ENCODE data around the gene SCFD2. TPM values are rescaled to one million over a fixed set of nuclear protein-coding genes. Genes with fewer than 3 reads are reported as not detected.

Gene SCFD2
- total RNA-seq, 1 donor from 2014 or later, result 11.9 TPM

DNA sequence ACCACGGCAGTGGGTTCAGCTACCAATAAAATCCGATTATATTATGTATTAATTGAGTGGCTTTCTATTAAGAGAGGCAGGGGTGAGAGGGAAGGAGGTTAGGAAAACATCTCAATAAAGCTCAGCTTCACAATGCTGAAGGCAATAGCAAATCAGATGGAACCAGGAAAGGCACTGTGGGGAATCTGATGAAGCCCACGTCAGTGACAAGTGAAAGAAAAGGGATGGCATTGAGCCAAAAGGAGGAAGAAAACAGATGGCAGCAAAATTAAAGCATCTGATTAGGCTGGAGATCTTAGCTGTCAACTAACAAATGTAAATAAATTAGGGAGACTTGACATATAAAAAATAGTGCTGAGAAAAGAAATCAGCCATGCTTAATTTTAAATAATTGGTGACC lies 322.8 kb downstream of the SCFD2 start:
- FAIRE-seq, result no peak
- no peak overlapping the region for H3K4me3 Mint-ChIP-seq (ENCODE audit: unreplicated experiment)
- no peak for TF ChIP-seq EZH2 (IDR thresholded peaks at IDR 0.05; ENCODE audit: insufficient read depth, low read length)
- TF ChIP-seq, protein P1, sequence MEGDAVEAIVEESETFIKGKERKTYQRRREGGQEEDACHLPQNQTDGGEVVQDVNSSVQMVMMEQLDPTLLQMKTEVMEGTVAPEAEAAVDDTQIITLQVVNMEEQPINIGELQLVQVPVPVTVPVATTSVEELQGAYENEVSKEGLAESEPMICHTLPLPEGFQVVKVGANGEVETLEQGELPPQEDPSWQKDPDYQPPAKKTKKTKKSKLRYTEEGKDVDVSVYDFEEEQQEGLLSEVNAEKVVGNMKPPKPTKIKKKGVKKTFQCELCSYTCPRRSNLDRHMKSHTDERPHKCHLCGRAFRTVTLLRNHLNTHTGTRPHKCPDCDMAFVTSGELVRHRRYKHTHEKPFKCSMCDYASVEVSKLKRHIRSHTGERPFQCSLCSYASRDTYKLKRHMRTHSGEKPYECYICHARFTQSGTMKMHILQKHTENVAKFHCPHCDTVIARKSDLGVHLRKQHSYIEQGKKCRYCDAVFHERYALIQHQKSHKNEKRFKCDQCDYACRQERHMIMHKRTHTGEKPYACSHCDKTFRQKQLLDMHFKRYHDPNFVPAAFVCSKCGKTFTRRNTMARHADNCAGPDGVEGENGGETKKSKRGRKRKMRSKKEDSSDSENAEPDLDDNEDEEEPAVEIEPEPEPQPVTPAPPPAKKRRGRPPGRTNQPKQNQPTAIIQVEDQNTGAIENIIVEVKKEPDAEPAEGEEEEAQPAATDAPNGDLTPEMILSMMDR (IDR thresholded peaks at IDR 0.05; ENCODE audit: insufficient read depth, low read depth, low read length), result no peak

DNA sequence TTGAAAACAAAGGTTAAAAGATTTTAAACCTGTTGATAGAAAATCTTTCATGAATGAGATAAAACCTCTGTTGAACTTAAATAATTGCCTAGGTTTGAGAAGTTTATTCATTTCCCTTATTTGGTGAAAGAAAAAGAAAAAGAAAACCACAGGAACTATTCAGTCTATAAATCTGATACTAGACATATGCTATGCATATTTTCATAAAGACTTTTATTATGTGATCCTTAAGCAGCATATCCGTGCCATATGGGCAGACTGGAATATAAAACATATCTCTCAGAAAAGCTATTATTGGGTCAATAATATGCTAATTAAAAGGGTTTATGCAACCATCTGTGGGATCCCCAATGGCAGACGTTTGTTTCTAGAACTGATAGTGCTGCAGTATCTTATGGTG lies 325.0 kb downstream of the SCFD2 start:
- H3K9me3 ChIP-seq (ENCODE audit: insufficient read depth, low read depth, low read length), result no peaks in the 10 kb centered on the region
- H2AFZ ChIP-seq (ENCODE audit: low read depth, low read length), result no peak overlapping the region
- no peak for FAIRE-seq
- no peaks in the 10 kb centered on the region for H3K79me2 ChIP-seq (ENCODE audit: insufficient read depth, low read length)
- Mint-ChIP-seq H3K36me3 (ENCODE audit: low read depth, unreplicated experiment) (no peaks in the 10 kb centered on the region), H3K27ac (ENCODE audit: unreplicated experiment) (no peak overlapping the region), H3K4me3 (ENCODE audit: unreplicated experiment) (no peak overlapping the region), H3K27me3 (ENCODE audit: low read depth, unreplicated experiment) (no peaks in the 10 kb centered on the region), H3K9me3 (ENCODE audit: unreplicated experiment) (no peaks in the 10 kb centered on the region), H3K4me1 (ENCODE audit: low read depth, unreplicated experiment) (peaks cover 2% of the 10 kb centered on the region)
- H3K4me3 ChIP-seq (ENCODE audit: insufficient read depth, low read depth, low read length), result no peak overlapping the region
- no peak for DNase-seq (ENCODE audit: low read depth)
- no peak overlapping the region for H3K4me2 ChIP-seq (ENCODE audit: low read length)
- H3K9ac ChIP-seq (ENCODE audit: low read length), result no peak overlapping the region
- H3K4me1 ChIP-seq (ENCODE audit: insufficient read depth, low read length), result no peaks in the 10 kb centered on the region
- H3K27ac ChIP-seq (ENCODE audit: low read depth, low read length), result no peak overlapping the region
- no peaks in the 10 kb centered on the region for H4K20me1 ChIP-seq (ENCODE audit: insufficient read depth, low read length)
- no peaks in the 10 kb centered on the region for H3K27me3 ChIP-seq (ENCODE audit: insufficient read depth, low read length)
- H3K36me3 ChIP-seq (ENCODE audit: insufficient read depth, low read length), result no peaks in the 10 kb centered on the region
- TF ChIP-seq EZH2 (IDR thresholded peaks at IDR 0.05; ENCODE audit: insufficient read depth, low read length), result no peak
- TF ChIP-seq, protein P1 (IDR thresholded peaks at IDR 0.05; ENCODE audit: insufficient read depth, low read depth, low read length), result no peak

More for the DNA sequence above, 322.8 kb downstream of the SCFD2 start:
- H3K27me3 Mint-ChIP-seq (ENCODE audit: low read depth, unreplicated experiment), result no peaks in the 10 kb centered on the region
- no peak overlapping the region for H3K27ac Mint-ChIP-seq (ENCODE audit: unreplicated experiment)
- no peaks in the 10 kb centered on the region for H4K20me1 ChIP-seq (ENCODE audit: insufficient read depth, low read length)
- no peak overlapping the region for H3K4me2 ChIP-seq (ENCODE audit: low read length)
- no peaks in the 10 kb centered on the region for H3K36me3 Mint-ChIP-seq (ENCODE audit: low read depth, unreplicated experiment)
- no peak overlapping the region for H3K9ac ChIP-seq (ENCODE audit: low read length)
- no peaks in the 10 kb centered on the region for H3K9me3 Mint-ChIP-seq (ENCODE audit: unreplicated experiment)
- H3K4me1 ChIP-seq (ENCODE audit: insufficient read depth, low read length), result no peaks in the 10 kb centered on the region
- no peaks in the 10 kb centered on the region for H3K36me3 ChIP-seq (ENCODE audit: insufficient read depth, low read length)
- peaks cover 2% of the 10 kb centered on the region for H3K4me1 Mint-ChIP-seq (ENCODE audit: low read depth, unreplicated experiment)
- no peaks in the 10 kb centered on the region for H3K27me3 ChIP-seq (ENCODE audit: insufficient read depth, low read length)
- no peak for DNase-seq (ENCODE audit: low read depth)
- H3K79me2 ChIP-seq (ENCODE audit: insufficient read depth, low read length), result no peaks in the 10 kb centered on the region
- H2AFZ ChIP-seq (ENCODE audit: low read depth, low read length), result no peak overlapping the region
- H3K9me3 ChIP-seq (ENCODE audit: insufficient read depth, low read depth, low read length), result no peaks in the 10 kb centered on the region
- H3K4me3 ChIP-seq (ENCODE audit: insufficient read depth, low read depth, low read length), result no peak overlapping the region
- no peak overlapping the region for H3K27ac ChIP-seq (ENCODE audit: low read depth, low read length)

DNA sequence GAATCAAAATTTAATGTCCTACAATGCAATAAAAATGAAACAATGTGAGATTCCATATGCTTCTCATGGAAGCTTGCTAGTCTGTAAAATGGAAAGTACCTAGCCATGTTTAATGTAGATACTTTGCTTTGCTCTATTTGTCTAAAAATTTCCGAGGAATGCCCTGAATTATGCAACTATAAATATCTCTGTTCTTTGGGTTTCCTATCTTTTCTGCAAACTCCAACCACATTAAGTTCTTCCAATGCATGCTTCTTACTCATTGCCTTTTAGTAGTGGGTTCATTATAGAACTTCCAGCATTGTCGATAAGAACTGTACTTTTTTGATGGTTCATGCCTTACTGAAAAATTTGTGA lies 325.4 kb downstream of the SCFD2 start:
- Histone ChIP-seq H3K27me3 (ENCODE audit: insufficient read depth, low read length) (no peaks in the 10 kb centered on the region), H4K20me1 (ENCODE audit: insufficient read depth, low read length) (no peaks in the 10 kb centered on the region), H3K9ac (ENCODE audit: low read length) (no peak overlapping the region), H3K4me2 (ENCODE audit: low read length) (no peak overlapping the region), H3K4me1 (ENCODE audit: insufficient read depth, low read length) (no peaks in the 10 kb centered on the region), H3K36me3 (ENCODE audit: insufficient read depth, low read length) (no peaks in the 10 kb centered on the region), H3K4me3 (ENCODE audit: insufficient read depth, low read depth, low read length) (no peak overlapping the region), H3K79me2 (ENCODE audit: insufficient read depth, low read length) (no peaks in the 10 kb centered on the region), H2AFZ (ENCODE audit: low read depth, low read length) (no peak overlapping the region), H3K27ac (ENCODE audit: low read depth, low read length) (no peak overlapping the region), H3K9me3 (ENCODE audit: insufficient read depth, low read depth, low read length) (no peaks in the 10 kb centered on the region)
- TF ChIP-seq EZH2 (IDR thresholded peaks at IDR 0.05; ENCODE audit: insufficient read depth, low read length), result no peak
- TF ChIP-seq, protein P1 (IDR thresholded peaks at IDR 0.05; ENCODE audit: insufficient read depth, low read depth, low read length), result no peak
- Mint-ChIP-seq H3K36me3 (ENCODE audit: low read depth, unreplicated experiment) (no peaks in the 10 kb centered on the region), H3K9me3 (ENCODE audit: unreplicated experiment) (peaks cover 2% of the 10 kb centered on the region), H3K4me3 (ENCODE audit: unreplicated experiment) (no peak overlapping the region), H3K4me1 (ENCODE audit: low read depth, unreplicated experiment) (peaks cover 2% of the 10 kb centered on the region), H3K27me3 (ENCODE audit: low read depth, unreplicated experiment) (no peaks in the 10 kb centered on the region), H3K27ac (ENCODE audit: unreplicated experiment) (no peak overlapping the region)
- DNase-seq (ENCODE audit: low read depth) (peak; percentile 40), FAIRE-seq (no peak)

Measured in astrocyte (in vitro differentiated cells and primary cell).